AG10803 (cell line): ENCODE results near the gene SMAD6.

ENCODE experiments used
- DNase-seq: peaks from one replicate; pipeline ENCODE4 v3.0.0; 2010; ENCODE audit warnings: low read depth
- H3K4me3 ChIP-seq: 2 replicates; pipeline ENCODE4 v1.5.1; 2011; ENCODE audit warnings: mild to moderate bottlenecking, low read length, control low read depth
- TF ChIP-seq, protein P1 (sequence below): conservative IDR thresholded peaks from 2 replicates; pipeline ENCODE4 v1.5.1; 2011; ENCODE audit warnings: mild to moderate bottlenecking, low read length, control low read depth, inconsistent platforms

The SMAD6 gene

DNA sequence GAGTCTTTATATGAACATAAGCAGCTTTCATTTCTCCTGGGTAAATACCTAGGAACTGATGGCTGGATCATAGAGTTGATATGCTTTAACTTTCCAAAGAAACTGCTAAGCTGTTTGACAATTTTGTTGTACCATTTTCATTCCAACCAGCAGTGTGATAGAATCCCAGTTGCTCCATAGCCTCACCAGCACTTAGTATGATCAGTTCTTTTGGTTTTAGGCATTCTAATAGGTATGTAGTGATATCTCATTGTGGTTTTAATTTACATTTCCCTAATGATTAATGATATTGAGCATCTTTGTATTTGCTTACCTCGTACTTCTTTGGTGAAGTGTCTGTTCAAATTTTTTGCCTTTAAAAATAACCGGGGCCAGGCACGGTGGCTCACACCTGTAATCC lies 38.4 kb upstream of the SMAD6 start:
- no peak overlapping the region for H3K4me3 ChIP-seq
- TF ChIP-seq, protein P1, sequence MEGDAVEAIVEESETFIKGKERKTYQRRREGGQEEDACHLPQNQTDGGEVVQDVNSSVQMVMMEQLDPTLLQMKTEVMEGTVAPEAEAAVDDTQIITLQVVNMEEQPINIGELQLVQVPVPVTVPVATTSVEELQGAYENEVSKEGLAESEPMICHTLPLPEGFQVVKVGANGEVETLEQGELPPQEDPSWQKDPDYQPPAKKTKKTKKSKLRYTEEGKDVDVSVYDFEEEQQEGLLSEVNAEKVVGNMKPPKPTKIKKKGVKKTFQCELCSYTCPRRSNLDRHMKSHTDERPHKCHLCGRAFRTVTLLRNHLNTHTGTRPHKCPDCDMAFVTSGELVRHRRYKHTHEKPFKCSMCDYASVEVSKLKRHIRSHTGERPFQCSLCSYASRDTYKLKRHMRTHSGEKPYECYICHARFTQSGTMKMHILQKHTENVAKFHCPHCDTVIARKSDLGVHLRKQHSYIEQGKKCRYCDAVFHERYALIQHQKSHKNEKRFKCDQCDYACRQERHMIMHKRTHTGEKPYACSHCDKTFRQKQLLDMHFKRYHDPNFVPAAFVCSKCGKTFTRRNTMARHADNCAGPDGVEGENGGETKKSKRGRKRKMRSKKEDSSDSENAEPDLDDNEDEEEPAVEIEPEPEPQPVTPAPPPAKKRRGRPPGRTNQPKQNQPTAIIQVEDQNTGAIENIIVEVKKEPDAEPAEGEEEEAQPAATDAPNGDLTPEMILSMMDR, result no peak
- DNase-seq, result no peak

DNA sequence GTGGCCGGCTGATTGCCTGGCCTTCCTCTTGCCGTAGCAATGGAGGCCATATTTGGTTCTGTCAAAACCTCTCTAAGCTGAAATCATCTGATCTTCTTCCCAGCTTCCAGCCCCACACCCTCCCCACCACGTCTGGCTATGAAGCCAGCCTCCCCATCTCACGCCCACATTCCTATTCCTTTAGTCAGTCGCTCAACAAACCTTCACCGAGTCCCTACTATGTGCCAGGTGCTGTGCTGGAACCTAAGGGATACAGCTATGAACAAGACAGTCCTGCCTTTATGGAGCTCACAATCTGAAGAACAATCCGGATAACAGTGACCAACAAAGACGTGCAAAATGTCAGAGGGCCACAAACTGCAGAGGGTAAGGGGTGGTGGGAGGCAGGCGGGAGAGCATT lies 31.9 kb upstream of the SMAD6 start:
- DNase-seq, result no peak
- TF ChIP-seq, protein P1, result no peak
- H3K4me3 ChIP-seq, result no peak overlapping the region

DNA sequence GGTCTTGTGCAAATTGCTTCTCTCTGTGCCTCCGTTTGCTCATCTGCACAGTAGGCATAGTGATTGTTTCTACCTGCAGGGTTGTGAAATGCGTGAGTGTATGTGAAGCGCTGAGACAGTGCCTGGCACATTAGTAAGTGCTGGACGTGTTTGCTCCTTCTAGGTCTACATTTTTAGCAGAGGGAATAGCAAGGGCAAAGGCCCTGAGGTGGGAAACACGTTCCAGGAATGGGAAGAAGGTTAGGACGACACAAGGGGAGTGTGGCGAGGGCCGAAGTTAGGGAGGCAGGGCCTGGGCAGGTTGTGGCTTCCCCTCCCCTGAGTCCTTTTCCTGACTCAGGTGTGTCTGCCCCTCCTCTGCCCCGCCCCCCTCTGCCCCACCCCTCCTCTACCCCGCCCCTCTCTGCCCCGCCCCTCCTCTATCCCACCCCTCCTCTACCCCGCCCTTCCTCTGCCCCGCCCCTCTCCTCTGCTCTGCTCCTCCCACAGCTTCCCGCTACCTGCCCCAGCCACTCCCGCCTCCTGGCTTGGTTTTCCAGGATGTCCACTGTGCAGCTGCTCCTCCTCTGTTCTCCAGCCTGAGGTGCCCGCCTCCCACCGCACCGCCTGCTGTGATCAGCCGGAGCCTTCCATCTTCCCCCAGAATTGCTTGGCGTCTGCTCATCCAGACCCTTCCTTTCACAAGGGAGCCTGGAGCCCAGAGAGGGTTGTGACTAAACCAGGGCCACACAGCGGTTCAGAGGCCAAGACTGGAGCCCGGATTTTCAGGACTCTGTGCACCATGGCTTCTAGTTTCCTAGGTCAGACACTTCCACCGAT lies 31.1 kb upstream of the SMAD6 start:
- DNase-seq, result no peak
- TF ChIP-seq, protein P1, result no peak
- no peak overlapping the region for H3K4me3 ChIP-seq

DNA sequence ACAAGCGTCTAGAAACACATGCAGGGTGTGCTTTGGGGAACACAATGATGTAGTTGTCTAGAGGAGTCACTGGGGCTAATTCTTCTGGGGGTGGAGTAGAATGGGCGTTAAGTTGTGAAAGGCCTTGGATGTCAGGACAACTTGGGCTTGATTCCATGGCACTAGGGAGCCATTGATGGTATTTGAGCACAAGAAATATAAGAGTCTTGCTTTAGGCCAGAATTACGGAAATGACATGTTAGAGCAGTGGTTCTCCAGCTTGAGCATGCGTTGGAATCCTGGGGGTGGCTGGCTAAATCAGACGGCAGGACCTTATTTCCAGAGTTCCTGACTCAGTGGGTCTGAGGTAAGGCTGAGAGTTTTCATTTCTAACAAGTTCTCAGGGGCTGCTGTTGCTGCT lies 29.2 kb upstream of the SMAD6 start:
- TF ChIP-seq, protein P1, result no peak
- no peak overlapping the region for H3K4me3 ChIP-seq

DNA sequence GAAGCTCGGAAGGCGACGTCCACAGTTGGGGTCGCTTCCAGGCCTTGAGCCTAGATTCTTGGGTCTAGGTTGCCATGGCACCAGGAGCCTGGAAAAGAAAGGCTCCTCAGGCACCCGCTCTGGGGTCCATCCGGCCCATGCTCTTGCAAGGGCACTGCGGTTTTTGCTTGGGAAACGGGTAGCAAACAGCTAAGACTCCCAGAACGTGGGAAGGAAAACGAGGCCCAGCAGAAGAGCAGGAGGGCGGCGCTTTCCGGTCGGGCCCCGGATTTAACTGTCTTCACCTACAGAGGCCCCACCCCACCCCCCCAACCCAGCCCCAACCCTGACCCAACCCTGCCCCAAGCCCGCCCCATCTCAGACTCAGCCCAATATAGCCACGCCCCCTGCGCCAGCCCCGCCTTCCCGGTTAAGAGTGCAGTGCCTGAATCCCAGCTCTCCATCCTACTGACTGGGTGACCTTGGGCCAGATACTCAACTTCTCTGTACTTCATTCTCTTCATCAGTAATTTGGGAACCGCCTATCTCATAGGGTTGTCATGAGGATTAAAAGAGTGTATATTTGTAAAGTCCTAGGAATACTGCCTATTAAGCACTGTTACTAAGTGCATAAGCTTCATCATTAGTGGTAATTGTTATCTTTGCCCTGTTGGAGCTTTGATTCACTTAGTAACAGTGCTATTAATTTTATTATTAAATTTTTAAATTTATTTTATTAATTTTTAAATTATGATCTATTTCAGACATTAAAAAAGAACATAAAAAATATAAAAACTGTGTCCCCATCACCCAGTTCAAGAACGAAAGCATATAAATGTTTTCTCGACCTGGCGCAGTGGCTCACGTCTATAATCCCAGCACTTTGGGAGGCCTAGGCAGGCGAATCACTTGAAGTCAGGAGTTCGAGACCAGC lies 28.4 kb upstream of the SMAD6 start:
- TF ChIP-seq, protein P1, result no peak
- no peak for DNase-seq
- H3K4me3 ChIP-seq, result no peak overlapping the region

More for the DNA sequence above, 29.2 kb upstream of the SMAD6 start:
- DNase-seq, result no peak

DNA sequence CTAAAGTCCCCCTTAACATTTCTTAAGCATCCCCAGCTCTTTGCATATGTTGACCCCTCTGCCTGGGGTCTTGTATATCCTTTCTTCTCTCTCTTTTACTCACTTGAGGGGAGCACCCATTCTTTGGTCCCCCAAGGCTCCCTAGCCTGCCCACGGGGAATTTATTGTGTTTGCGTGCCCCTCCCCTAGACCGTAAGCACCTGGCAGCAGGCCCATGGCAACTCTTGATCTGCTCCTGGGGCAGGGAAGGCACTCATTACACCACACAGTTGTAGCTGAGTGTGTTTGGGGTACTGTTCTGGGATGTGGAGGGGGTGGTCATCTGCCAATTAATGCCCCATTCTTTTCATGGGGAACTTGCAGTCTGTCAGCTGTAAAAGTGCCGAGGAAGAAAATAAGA lies 27.3 kb upstream of the SMAD6 start:
- no peak for DNase-seq
- TF ChIP-seq, protein P1, result no peak
- H3K4me3 ChIP-seq, result no peak overlapping the region
